ENCODE results near the gene RPL3.

GRCh38 chr22:39368461-39368911 is 49.1 kb upstream of the RPL3 start:
- TF ChIP-seq POLR2A (IDR thresholded peaks at IDR 0.05) (no peak), CTCF (IDR thresholded peaks at IDR 0.05) (no peak)

Measured in transverse colon (tissue), 3 donors.